WTC11 (cell line): Measurements from ENCODE around the gene SCD. TPM values are rescaled to one million over a fixed set of nuclear protein-coding genes. Genes with fewer than 3 reads are reported as not detected.

Source experiments
- ATAC-seq: fragments of 200-7000 bp; cut with Tn5 transposase; 2 replicates; pipeline ENCODE4 v1.10.0; 2021; ENCODE audit warnings: mild to moderate bottlenecking, moderate library complexity
- CTCF ChIA-PET: fragments of 300-600 bp; sonication (Branson Sonifier 250); formaldehyde crosslinking; loops from one replicate; lab custom pipeline; 2021; ENCODE audit warnings: antibody characterized with exemption; lab: Charles Lee
- POLR2A ChIA-PET: fragments of 350-600 bp; sonication (Branson Sonifier 250); formaldehyde crosslinking; loops from one replicate; lab custom pipeline; 2021; ENCODE audit warnings: antibody characterized with exemption; lab: Charles Lee
- DNase-seq: peaks from one replicate; pipeline ENCODE4 v3.0.0; 2021; ENCODE audit warnings: low spot score
- H3K27ac Mint-ChIP-seq: 2 replicates; pipeline ENCODE4 v1.8.0; 2021; ENCODE audit warnings: mixed read lengths
- H3K27me3 Mint-ChIP-seq: 2 replicates; pipeline ENCODE4 v1.8.0; 2021; ENCODE audit warnings: low read depth, mild to moderate bottlenecking, moderate library complexity, mixed read lengths
- H3K36me3 Mint-ChIP-seq: 2 replicates; pipeline ENCODE4 v1.8.0; 2021; ENCODE audit warnings: mixed read lengths
- H3K4me1 Mint-ChIP-seq: 2 replicates; pipeline ENCODE4 v1.8.0; 2022; ENCODE audit warnings: mixed read lengths
- H3K4me3 Mint-ChIP-seq: 2 replicates; pipeline ENCODE4 v1.8.0; 2021; ENCODE audit warnings: mild to moderate bottlenecking, moderate library complexity, mixed read lengths
- H3K9me3 Mint-ChIP-seq: 2 replicates; pipeline ENCODE4 v1.8.0; 2021; ENCODE audit warnings: mixed read lengths
- FOXK1 ChIP-seq: sonication (generic); formaldehyde crosslinking; IDR thresholded peaks from 2 replicates; pipeline ENCODE4 v1.8.0; 2022; ENCODE audit warnings: mild to moderate bottlenecking, moderate library complexity, missing genetic modification reagents
- FOXP1 ChIP-seq: sonication (generic); formaldehyde crosslinking; IDR thresholded peaks from 2 replicates; pipeline ENCODE4 v1.8.0; 2022; ENCODE audit warnings: missing genetic modification reagents, mild to moderate bottlenecking, moderate library complexity, borderline replicate concordance
- GABPB1 ChIP-seq: sonication (generic); formaldehyde crosslinking; IDR thresholded peaks from 2 replicates; pipeline ENCODE4 v1.8.1; 2023; ENCODE audit warnings: mild to moderate bottlenecking, missing genetic modification reagents
- NFYB ChIP-seq: sonication (generic); formaldehyde crosslinking; conservative IDR thresholded peaks from 2 replicates; pipeline ENCODE4 v1.8.0; 2022; ENCODE audit warnings: low read depth, missing genetic modification reagents
- NR2C2 ChIP-seq: sonication (generic); formaldehyde crosslinking; IDR thresholded peaks from 2 replicates; pipeline ENCODE4 v1.8.0; 2022; ENCODE audit warnings: mild to moderate bottlenecking, missing genetic modification reagents
- TEAD4 ChIP-seq: sonication (generic); formaldehyde crosslinking; IDR thresholded peaks from 2 replicates; pipeline ENCODE4 v1.8.0; 2022; ENCODE audit warnings: mild to moderate bottlenecking, missing genetic modification reagents
- ZNF138 ChIP-seq: sonication (generic); formaldehyde crosslinking; conservative IDR thresholded peaks from 2 replicates; pipeline ENCODE4 v1.8.1; 2022; ENCODE audit warnings: mild to moderate bottlenecking, moderate library complexity, missing genetic modification reagents
- ZNF232 ChIP-seq: sonication (generic); formaldehyde crosslinking; IDR thresholded peaks from 2 replicates; pipeline ENCODE4 v1.8.0; 2022; ENCODE audit warnings: mild to moderate bottlenecking, missing genetic modification reagents
- ZNF317 ChIP-seq: sonication (generic); formaldehyde crosslinking; IDR thresholded peaks from 2 replicates; pipeline ENCODE4 v1.8.1; 2023; ENCODE audit warnings: low read depth, mild to moderate bottlenecking, moderate library complexity, missing genetic modification reagents, borderline replicate concordance
- total RNA-seq: library from RNA; stranded (reverse); gene quantifications from 3 replicates; pipeline ENCODE4 v1.2.3, GENCODE V29; 2021
- TF ChIP-seq, protein P1 (sequence below): sonication (generic); formaldehyde crosslinking; IDR thresholded peaks from 2 replicates; pipeline ENCODE4 v1.8.1; 2022; ENCODE audit warnings: low read depth, missing genetic modification reagents, borderline replicate concordance
- TF ChIP-seq, protein P2 (sequence below): sonication (generic); formaldehyde crosslinking; IDR thresholded peaks from 2 replicates; pipeline ENCODE4 v1.8.0; 2022; ENCODE audit warnings: mild to moderate bottlenecking, missing genetic modification reagents
- TF ChIP-seq, protein P3 (sequence below): sonication (generic); formaldehyde crosslinking; IDR thresholded peaks from 2 replicates; pipeline ENCODE4 v1.8.1; 2023; ENCODE audit warnings: mild to moderate bottlenecking, missing genetic modification reagents, moderate library complexity
- TF ChIP-seq, protein P4 (sequence below): sonication (generic); formaldehyde crosslinking; IDR thresholded peaks from 2 replicates; pipeline ENCODE4 v1.8.1; 2022; ENCODE audit warnings: low read depth, mild to moderate bottlenecking, moderate library complexity, missing genetic modification reagents, borderline replicate concordance
- TF ChIP-seq, protein P5 (sequence below): fragments of 250-450 bp; sonication (Bioruptor Pico); IDR thresholded peaks from 2 replicates; pipeline ENCODE4 v1.9.0; 2021; ENCODE audit warnings: mild to moderate bottlenecking
- TF ChIP-seq, protein P6 (sequence below): sonication (generic); formaldehyde crosslinking; IDR thresholded peaks from 2 replicates; pipeline ENCODE4 v1.8.1; 2023; ENCODE audit warnings: mild to moderate bottlenecking, missing genetic modification reagents
- TF ChIP-seq, protein P7 (sequence below): fragments of 250-450 bp; sonication (Bioruptor Pico); conservative IDR thresholded peaks from 2 replicates; pipeline ENCODE4 v1.9.0; 2021; ENCODE audit warnings: mild to moderate bottlenecking
- TF ChIP-seq, protein P8 (sequence below): sonication (generic); formaldehyde crosslinking; IDR thresholded peaks from 2 replicates; pipeline ENCODE4 v1.8.1; 2023; ENCODE audit warnings: mild to moderate bottlenecking, missing genetic modification reagents, borderline replicate concordance
- TF ChIP-seq, protein P9 (sequence below): sonication (generic); formaldehyde crosslinking; IDR thresholded peaks from 2 replicates; pipeline ENCODE4 v1.8.1; 2022; ENCODE audit warnings: mild to moderate bottlenecking, moderate library complexity, missing genetic modification reagents
- TF ChIP-seq, protein P10 (sequence below): sonication (generic); formaldehyde crosslinking; IDR thresholded peaks from 2 replicates; pipeline ENCODE4 v1.8.1; 2022; ENCODE audit warnings: mild to moderate bottlenecking, missing genetic modification reagents, moderate library complexity, borderline replicate concordance

The SCD gene
- total RNA-seq, 1 experiment from 2014 or later = 556 TPM

DNA sequence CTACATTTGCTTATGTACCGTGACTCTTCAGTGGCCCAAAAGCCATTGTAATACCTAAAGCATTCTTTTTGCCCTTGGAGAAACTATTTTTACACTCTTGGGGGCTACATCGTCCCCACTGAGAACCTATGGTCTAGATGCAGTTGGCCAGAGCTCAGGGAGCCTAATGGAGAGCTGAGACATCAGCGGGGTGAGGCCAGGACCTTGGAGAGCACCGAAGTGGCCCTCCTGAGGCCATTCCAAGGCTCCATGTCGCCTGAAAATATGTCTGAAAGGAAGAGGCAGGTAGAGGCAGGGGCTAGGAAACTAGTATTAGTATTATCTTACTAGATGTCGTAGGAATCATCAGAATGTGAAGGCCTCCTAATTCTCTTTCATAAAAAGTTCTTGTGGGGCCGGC, 21.9 kb upstream of the SCD start:
- Mint-ChIP-seq H3K27ac (no peak overlapping the region), H3K4me1 (no peaks in the 10 kb centered on the region), H3K36me3 (no peaks in the 10 kb centered on the region), H3K4me3 (no peak overlapping the region), H3K9me3 (no peaks in the 10 kb centered on the region), H3K27me3 (peaks cover 36% of the 10 kb centered on the region)
- ChIA-PET CTCF (interaction anchor here (0.6 to 1.6 kb wide), 3 partner anchors 9 to 194 kb away, joined by 4 to 5 read pairs (median 4); no protein-coding TSS in a partner anchor), POLR2A (no interaction called here)
- ATAC-seq (peak; percentile 92), DNase-seq (peak; percentile 67)
- peak; percentile 25; the same call in 1 of the 2 replicates for TF ChIP-seq FOXP1 (CRISPR knock-in tag)
- TF ChIP-seq, protein P1, sequence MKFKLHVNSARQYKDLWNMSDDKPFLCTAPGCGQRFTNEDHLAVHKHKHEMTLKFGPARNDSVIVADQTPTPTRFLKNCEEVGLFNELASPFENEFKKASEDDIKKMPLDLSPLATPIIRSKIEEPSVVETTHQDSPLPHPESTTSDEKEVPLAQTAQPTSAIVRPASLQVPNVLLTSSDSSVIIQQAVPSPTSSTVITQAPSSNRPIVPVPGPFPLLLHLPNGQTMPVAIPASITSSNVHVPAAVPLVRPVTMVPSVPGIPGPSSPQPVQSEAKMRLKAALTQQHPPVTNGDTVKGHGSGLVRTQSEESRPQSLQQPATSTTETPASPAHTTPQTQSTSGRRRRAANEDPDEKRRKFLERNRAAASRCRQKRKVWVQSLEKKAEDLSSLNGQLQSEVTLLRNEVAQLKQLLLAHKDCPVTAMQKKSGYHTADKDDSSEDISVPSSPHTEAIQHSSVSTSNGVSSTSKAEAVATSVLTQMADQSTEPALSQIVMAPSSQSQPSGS (CRISPR knock-in tag) = no peak
- TF ChIP-seq, protein P2, sequence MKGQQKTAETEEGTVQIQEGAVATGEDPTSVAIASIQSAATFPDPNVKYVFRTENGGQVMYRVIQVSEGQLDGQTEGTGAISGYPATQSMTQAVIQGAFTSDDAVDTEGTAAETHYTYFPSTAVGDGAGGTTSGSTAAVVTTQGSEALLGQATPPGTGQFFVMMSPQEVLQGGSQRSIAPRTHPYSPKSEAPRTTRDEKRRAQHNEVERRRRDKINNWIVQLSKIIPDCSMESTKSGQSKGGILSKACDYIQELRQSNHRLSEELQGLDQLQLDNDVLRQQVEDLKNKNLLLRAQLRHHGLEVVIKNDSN (CRISPR knock-in tag) = 0 out of 2 replicates have a peak, but pooled peaks have one; percentile 33
- TF ChIP-seq NFYB (CRISPR knock-in tag) = no peak
- peak; percentile 81 for TF ChIP-seq TEAD4 (CRISPR knock-in tag)
- no peak for TF ChIP-seq ZNF317 (CRISPR knock-in tag)
- TF ChIP-seq, protein P3, sequence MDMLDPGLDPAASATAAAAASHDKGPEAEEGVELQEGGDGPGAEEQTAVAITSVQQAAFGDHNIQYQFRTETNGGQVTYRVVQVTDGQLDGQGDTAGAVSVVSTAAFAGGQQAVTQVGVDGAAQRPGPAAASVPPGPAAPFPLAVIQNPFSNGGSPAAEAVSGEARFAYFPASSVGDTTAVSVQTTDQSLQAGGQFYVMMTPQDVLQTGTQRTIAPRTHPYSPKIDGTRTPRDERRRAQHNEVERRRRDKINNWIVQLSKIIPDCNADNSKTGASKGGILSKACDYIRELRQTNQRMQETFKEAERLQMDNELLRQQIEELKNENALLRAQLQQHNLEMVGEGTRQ (CRISPR knock-in tag) = no peak
- TF ChIP-seq GABPB1 (CRISPR knock-in tag) = no peak
- TF ChIP-seq, protein P4, sequence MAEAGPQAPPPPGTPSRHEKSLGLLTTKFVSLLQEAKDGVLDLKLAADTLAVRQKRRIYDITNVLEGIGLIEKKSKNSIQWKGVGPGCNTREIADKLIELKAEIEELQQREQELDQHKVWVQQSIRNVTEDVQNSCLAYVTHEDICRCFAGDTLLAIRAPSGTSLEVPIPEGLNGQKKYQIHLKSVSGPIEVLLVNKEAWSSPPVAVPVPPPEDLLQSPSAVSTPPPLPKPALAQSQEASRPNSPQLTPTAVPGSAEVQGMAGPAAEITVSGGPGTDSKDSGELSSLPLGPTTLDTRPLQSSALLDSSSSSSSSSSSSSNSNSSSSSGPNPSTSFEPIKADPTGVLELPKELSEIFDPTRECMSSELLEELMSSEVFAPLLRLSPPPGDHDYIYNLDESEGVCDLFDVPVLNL (CRISPR knock-in tag) = no peak
- TF ChIP-seq, protein P5, sequence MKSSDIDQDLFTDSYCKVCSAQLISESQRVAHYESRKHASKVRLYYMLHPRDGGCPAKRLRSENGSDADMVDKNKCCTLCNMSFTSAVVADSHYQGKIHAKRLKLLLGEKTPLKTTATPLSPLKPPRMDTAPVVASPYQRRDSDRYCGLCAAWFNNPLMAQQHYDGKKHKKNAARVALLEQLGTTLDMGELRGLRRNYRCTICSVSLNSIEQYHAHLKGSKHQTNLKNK (CRISPR knock-in tag) = no peak
- TF ChIP-seq ZNF232 (CRISPR knock-in tag) = peak; percentile 57; the same call in 1 of the 2 replicates
- TF ChIP-seq, protein P6, sequence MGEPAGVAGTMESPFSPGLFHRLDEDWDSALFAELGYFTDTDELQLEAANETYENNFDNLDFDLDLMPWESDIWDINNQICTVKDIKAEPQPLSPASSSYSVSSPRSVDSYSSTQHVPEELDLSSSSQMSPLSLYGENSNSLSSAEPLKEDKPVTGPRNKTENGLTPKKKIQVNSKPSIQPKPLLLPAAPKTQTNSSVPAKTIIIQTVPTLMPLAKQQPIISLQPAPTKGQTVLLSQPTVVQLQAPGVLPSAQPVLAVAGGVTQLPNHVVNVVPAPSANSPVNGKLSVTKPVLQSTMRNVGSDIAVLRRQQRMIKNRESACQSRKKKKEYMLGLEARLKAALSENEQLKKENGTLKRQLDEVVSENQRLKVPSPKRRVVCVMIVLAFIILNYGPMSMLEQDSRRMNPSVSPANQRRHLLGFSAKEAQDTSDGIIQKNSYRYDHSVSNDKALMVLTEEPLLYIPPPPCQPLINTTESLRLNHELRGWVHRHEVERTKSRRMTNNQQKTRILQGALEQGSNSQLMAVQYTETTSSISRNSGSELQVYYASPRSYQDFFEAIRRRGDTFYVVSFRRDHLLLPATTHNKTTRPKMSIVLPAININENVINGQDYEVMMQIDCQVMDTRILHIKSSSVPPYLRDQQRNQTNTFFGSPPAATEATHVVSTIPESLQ (CRISPR knock-in tag) = no peak
- TF ChIP-seq, protein P7, sequence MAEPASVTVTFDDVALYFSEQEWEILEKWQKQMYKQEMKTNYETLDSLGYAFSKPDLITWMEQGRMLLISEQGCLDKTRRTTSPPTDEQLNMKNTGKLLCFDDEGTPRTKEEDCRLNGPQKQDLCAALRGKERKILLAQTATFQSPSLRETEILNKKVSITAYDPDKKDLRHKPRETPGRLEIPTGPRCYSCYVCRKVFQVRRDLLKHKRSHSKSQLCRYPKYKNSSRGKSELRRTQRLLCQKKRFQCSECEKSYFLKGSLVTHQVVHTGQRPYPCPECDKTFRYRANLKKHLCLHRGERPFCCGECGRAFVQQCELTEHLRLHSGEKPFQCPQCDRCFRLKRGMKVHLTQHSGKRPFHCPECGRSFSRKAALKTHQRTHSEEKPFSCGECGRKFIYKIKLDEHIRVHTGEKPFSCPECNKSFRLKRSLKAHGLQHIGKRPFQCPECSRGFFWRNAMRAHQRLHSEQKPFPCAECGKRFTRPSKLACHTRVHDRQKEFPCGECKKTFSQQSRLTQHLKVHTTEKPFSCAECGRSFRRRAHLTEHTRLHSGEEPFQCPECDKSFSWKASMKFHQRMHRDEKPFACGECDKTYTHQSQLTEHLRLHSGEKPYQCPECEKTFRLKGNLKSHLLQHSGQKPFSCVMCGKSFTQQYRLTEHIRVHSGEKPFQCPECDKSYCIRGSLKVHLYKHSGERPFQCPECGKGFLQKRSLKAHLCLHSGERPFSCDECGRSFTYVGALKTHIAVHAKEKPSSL = no peak
- no peak for TF ChIP-seq ZNF138 (CRISPR knock-in tag)
- TF ChIP-seq, protein P8, sequence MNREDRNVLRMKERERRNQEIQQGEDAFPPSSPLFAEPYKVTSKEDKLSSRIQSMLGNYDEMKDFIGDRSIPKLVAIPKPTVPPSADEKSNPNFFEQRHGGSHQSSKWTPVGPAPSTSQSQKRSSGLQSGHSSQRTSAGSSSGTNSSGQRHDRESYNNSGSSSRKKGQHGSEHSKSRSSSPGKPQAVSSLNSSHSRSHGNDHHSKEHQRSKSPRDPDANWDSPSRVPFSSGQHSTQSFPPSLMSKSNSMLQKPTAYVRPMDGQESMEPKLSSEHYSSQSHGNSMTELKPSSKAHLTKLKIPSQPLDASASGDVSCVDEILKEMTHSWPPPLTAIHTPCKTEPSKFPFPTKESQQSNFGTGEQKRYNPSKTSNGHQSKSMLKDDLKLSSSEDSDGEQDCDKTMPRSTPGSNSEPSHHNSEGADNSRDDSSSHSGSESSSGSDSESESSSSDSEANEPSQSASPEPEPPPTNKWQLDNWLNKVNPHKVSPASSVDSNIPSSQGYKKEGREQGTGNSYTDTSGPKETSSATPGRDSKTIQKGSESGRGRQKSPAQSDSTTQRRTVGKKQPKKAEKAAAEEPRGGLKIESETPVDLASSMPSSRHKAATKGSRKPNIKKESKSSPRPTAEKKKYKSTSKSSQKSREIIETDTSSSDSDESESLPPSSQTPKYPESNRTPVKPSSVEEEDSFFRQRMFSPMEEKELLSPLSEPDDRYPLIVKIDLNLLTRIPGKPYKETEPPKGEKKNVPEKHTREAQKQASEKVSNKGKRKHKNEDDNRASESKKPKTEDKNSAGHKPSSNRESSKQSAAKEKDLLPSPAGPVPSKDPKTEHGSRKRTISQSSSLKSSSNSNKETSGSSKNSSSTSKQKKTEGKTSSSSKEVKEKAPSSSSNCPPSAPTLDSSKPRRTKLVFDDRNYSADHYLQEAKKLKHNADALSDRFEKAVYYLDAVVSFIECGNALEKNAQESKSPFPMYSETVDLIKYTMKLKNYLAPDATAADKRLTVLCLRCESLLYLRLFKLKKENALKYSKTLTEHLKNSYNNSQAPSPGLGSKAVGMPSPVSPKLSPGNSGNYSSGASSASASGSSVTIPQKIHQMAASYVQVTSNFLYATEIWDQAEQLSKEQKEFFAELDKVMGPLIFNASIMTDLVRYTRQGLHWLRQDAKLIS (CRISPR knock-in tag) = no peak
- TF ChIP-seq, protein P9, sequence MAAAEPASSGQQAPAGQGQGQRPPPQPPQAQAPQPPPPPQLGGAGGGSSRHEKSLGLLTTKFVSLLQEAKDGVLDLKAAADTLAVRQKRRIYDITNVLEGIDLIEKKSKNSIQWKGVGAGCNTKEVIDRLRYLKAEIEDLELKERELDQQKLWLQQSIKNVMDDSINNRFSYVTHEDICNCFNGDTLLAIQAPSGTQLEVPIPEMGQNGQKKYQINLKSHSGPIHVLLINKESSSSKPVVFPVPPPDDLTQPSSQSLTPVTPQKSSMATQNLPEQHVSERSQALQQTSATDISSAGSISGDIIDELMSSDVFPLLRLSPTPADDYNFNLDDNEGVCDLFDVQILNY (CRISPR knock-in tag) = no peak
- TF ChIP-seq, protein P10, sequence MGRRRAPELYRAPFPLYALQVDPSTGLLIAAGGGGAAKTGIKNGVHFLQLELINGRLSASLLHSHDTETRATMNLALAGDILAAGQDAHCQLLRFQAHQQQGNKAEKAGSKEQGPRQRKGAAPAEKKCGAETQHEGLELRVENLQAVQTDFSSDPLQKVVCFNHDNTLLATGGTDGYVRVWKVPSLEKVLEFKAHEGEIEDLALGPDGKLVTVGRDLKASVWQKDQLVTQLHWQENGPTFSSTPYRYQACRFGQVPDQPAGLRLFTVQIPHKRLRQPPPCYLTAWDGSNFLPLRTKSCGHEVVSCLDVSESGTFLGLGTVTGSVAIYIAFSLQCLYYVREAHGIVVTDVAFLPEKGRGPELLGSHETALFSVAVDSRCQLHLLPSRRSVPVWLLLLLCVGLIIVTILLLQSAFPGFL (CRISPR knock-in tag) = no peak
- TF ChIP-seq FOXK1 (CRISPR knock-in tag) = 0 out of 2 replicates have a peak, but pooled peaks have one; percentile 18
- TF ChIP-seq NR2C2 = no peak
